HG03439 (cell line): ENCODE measurements around the gene CSNK1A1L.
A peak's percentile ranks its signal among the peaks of the same experiment; 100 is the strongest.
"Not testable (repeated sequence)": the region's sequence is repeated elsewhere in the genome, so short reads cannot be mapped to it uniquely, and the experiment has no call there.

ENCODE experiments used
- ATAC-seq: cut with Tn5 transposase; IDR thresholded peaks from one replicate; pipeline ENCODE4 v1.9.1; 2021; ENCODE audit warnings: mild to moderate bottlenecking, moderate library complexity; ENCODE audit not compliant: unreplicated experiment

Gene CSNK1A1L

GRCh38 chr13:37059848-37060192 is 45.6 kb downstream of the CSNK1A1L start:
- no peak for ATAC-seq

GRCh38 chr13:37058910-37059847 is 46.3 kb downstream of the CSNK1A1L start, which contains the start of gene SUPT20H:
SUPT20H (minus strand) TSS chr13:37059688; CDS start chr13:37051490, 8,198 bp downstream.
- peak; percentile 99 for ATAC-seq

- not testable (repeated sequence) for ATAC-seq
Observed at GRCh38 chr13:37056228-37056627, 49.2 kb downstream of the CSNK1A1L start.
